Colonic mucosa (tissue), 4 donors: Measurements from ENCODE around the gene STOML2. TPM values are rescaled to one million over a fixed set of nuclear protein-coding genes. Genes with fewer than 3 reads are reported as not detected.

Experiments used
- DNase-seq: peaks from one replicate; pipeline ENCODE4 v3.0.0-alpha.2; 2020
- H3K27ac ChIP-seq: fragments of 200-600 bp; one replicate; pipeline ENCODE4 v1.8.0; 2021
- H3K27me3 ChIP-seq: fragments of 200-600 bp; one replicate; pipeline ENCODE4 v1.8.0; 2021
- H3K36me3 ChIP-seq: fragments of 200-600 bp; one replicate; pipeline ENCODE4 v1.8.0; 2021
- H3K4me1 ChIP-seq: fragments of 200-600 bp; one replicate; pipeline ENCODE4 v1.8.0; 2021; ENCODE audit warnings: mild to moderate bottlenecking
- H3K4me3 ChIP-seq: fragments of 200-600 bp; one replicate; pipeline ENCODE4 v1.8.0; 2021
- H3K9ac ChIP-seq, 2 donors: one replicate each; pipeline ENCODE4 v1.7.0; 2013; ENCODE audit warnings: control low read depth in 2 of 2, low read depth in 2 of 2, low read length in 2 of 2
- H3K9me3 ChIP-seq: fragments of 200-600 bp; one replicate; pipeline ENCODE4 v1.8.0; 2021
- intact Hi-C: fragments of 100-400 bp; cut with DNase I; formaldehyde crosslinking; loops from one replicate; pipeline ENCODE4 v1.14.1; 2022
- total RNA-seq, 2 donors: library from RNA; stranded (reverse); fragmentation: NEBNext Ultra II Directional in 1 of 2; extraction: Animal tissue kit (Norgen Biotek cat#: 25700) in 1 of 2; gene quantifications; one replicate each; pipeline ENCODE4 v1.2.1, GENCODE V29; 2021
- TF ChIP-seq, protein P1 (sequence below): fragments of 200-600 bp; IDR thresholded peaks from one replicate; pipeline ENCODE4 v1.8.0; 2022; ENCODE audit warnings: antibody characterized with exemption, mild to moderate bottlenecking
- donor health status: healthy.
- donor health status: DM: no; HTN: no; CAD: no.
- donor health status: DM: no; HTN: no; CAD: no.

STOML2 gene
- total RNA-seq, 2 donors from 2014 or later: 111 to 233 TPM

DNA sequence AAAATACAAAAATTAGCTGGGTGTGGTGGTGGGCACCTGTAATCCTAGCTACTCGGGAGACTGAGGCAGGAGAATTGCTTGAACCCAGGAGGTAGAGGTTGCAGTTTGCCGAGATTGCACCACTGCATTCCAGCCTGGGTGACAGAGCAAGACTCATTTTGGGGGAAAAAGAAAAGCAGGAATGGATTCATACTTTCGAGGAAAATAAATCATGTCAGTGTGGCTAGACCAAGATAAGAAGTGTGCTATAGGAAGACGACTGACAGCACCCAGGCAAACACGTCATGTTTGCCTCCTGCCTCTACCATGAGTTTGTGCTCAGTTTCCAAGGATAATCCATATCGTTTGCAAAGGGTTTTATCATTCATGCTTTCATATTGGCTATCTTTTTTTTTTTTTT, 32.0 kb upstream of the STOML2 start:
- no peak overlapping the region for H3K27ac ChIP-seq
- H3K4me3 ChIP-seq: no peak overlapping the region
- no peaks in the 10 kb centered on the region for H3K4me1 ChIP-seq
- no peaks in the 10 kb centered on the region for H3K36me3 ChIP-seq
- no peak for DNase-seq
- intact Hi-C loops: no loop called here
- TF ChIP-seq, protein P1, sequence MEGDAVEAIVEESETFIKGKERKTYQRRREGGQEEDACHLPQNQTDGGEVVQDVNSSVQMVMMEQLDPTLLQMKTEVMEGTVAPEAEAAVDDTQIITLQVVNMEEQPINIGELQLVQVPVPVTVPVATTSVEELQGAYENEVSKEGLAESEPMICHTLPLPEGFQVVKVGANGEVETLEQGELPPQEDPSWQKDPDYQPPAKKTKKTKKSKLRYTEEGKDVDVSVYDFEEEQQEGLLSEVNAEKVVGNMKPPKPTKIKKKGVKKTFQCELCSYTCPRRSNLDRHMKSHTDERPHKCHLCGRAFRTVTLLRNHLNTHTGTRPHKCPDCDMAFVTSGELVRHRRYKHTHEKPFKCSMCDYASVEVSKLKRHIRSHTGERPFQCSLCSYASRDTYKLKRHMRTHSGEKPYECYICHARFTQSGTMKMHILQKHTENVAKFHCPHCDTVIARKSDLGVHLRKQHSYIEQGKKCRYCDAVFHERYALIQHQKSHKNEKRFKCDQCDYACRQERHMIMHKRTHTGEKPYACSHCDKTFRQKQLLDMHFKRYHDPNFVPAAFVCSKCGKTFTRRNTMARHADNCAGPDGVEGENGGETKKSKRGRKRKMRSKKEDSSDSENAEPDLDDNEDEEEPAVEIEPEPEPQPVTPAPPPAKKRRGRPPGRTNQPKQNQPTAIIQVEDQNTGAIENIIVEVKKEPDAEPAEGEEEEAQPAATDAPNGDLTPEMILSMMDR: no peak
- no peaks in the 10 kb centered on the region for H3K27me3 ChIP-seq
- no peaks in the 10 kb centered on the region for H3K9me3 ChIP-seq
- H3K9ac ChIP-seq: no peak overlapping the region

DNA sequence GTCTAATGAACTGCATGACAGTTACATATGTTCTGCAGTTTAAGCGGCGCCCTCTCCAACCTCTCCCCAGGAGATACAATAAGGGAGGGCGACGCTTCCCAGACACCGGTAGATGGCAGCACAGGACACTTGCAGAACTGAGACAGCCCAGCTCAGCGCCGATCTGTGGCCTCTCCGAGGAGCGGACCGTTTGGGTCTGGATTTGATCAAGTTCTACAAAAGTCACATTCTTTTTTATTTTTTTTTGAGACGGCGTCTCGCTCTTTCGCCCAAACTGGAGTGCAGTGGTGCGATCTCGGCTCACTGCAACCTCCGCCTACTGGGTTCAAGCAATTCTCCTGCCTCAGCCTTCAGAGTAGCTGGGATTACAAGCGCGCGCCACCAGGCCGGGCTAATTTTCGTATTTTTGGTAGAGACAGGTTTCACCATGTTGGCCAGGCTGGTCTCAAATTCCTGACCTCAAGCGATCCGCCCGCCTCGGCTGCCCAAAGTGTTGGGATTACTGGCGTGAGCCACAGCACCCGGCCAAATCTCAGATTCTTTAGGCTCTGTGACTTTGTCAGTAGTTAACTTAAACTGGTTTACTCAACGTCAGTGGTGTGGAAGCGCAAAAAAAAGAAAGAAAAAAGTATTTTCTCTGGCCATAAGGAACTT, 14.1 kb upstream of the STOML2 start:
- H3K9me3 ChIP-seq: no peaks in the 10 kb centered on the region
- DNase-seq: peak; percentile 95
- TF ChIP-seq, protein P1: peak; percentile 94
- no peaks in the 10 kb centered on the region for H3K36me3 ChIP-seq
- H3K27ac ChIP-seq: peak overlapping the region; percentile 91
- no peaks in the 10 kb centered on the region for H3K27me3 ChIP-seq
- intact Hi-C loops: loop anchor here (2.0 kb wide), 2 partner anchors 142 to 360 kb away; no protein-coding TSS in a partner anchor
- peak overlapping the region; percentile 13 to 79 for H3K9ac ChIP-seq
- peak overlapping the region; percentile 38 for H3K4me3 ChIP-seq
- H3K4me1 ChIP-seq: peaks cover 6% of the 10 kb centered on the region

DNA sequence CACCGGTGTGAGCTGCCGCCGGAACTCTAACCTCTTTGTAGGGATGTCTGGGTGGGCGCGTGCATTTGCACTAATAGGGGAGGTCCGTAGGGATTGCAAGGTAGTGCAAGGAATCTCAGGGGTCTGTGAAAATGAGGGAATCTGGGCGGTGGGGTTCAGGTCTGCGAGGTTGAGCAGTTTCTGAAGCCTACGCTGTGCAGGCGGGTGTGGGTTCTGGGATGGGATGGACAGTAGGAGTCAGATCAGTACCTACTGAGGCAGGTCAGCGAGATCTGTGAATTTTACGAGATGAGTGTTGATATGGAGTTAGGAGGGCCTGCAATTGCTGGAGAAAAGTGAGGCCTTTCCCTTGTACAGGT, 13.6 kb upstream of the STOML2 start:
- Histone ChIP-seq H3K27me3 (no peaks in the 10 kb centered on the region), H3K27ac (peak overlapping the region; percentile 91), H3K9me3 (no peaks in the 10 kb centered on the region), H3K9ac (peak overlapping the region; percentile 13 to 79), H3K4me1 (peaks cover 6% of the 10 kb centered on the region), H3K4me3 (peak overlapping the region; percentile 38), H3K36me3 (no peaks in the 10 kb centered on the region)
- no peak for DNase-seq
- TF ChIP-seq, protein P1: no peak
- intact Hi-C loops: loop anchor here (2.0 kb wide), 2 partner anchors 142 to 360 kb away; no protein-coding TSS in a partner anchor

DNA sequence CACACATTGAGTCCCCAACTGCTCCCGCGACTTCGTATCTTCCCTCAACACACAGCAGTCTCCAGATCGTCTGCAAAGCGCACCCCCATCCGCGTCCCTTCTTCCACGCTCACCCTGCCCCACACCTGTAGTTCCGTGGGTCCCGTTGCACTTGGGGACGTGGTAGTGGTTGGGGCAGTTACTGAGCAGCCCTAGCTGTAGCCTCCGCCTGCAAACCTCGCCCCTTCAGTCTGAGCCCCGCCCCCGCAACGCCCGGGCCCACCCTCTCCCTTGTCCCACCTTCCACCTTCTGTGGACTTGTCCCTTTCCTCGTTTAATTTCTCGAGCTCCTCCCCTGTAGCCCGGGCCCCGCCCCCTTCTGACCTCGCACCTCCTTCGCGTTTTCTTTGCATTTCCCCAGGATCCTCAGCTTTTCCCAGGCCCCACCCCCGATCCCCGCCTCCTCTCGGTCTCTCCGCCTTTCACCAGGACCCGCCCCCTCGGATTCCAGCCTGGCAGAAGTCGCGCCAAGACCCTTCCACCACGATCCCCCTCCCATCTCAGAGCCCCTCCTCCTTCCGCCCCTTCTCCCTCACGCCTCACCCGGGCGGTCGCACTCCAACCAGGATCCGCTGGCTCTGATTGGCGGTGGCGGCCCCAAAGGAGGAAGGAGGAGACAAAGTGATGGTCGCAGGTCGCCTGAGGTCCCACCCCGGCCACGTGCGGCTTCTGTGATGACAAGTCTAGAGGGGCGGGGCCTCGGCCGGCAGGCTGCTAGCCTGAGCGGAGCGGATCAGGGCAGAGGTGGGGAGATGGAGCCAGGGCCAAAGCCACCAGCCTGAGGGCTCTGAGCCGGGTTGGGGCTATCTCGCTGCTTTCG, 13.0 kb upstream of the STOML2 start, which contains the start of gene ATOSB:
Gene ATOSB, minus strand, starts transcription at position 183 of the 859 bp plus-strand sequence. CDS start 7,588 bp downstream, outside the sequence.
- peaks cover 6% of the 10 kb centered on the region for H3K4me1 ChIP-seq
- peak within 1 kb of the TSS; percentile 91 for H3K27ac ChIP-seq
- intact Hi-C loops: loop anchor here (2.0 kb wide), 2 partner anchors 143 to 361 kb away; no protein-coding TSS in a partner anchor
- H3K36me3 ChIP-seq: no peaks in the 10 kb centered on the region
- peak within 1 kb of the TSS; percentile 74 to 93 for H3K9ac ChIP-seq
- peak; percentile 100 for DNase-seq
- H3K9me3 ChIP-seq: no peaks in the 10 kb centered on the region
- H3K4me3 ChIP-seq: peak within 1 kb of the TSS; percentile 38
- TF ChIP-seq, protein P1: no peak
- no peaks in the 10 kb centered on the region for H3K27me3 ChIP-seq

DNA sequence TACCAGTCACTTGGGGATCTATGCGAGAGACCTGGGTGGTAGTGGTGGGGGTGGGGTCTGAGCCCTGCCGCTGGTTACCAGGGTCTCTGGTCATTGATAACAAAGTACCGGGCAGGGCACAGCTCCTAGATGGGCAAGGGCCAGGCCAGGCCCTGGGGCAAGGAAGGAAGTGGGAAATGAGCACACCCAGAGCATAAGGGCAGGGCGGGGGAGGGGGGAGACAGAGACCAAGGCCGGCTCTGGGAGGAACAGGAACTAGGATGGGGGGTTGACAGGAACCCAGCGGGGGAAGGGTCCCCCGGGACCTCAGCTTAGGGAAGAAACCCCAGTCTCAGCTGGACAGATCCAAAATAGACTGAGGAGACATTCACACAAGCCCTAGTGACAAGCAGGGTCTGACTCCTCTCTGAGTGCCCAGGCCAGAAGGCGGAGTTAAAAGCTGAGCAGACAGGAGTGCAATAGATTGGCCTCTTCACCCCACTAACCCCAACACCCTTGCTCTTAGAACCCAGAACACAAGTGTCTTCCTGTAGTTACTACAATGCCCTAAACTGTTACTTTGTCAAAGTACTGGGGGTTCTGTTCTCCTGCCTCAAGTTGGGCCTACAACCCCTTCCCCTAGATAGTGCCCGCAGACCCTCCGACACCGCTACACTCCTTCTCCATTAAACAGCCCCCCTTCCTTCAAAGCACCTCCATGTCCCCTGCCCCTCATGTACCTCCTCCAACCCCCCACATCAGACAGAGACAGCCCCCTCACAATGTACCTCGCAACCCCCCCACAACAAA, 12.1 kb upstream of the STOML2 start:
- H3K4me1 ChIP-seq: peaks cover 6% of the 10 kb centered on the region
- H3K4me3 ChIP-seq: peak overlapping the region; percentile 38
- intact Hi-C loops: no loop called here

More for the DNA sequence above, 12.1 kb upstream of the STOML2 start:
- no peaks in the 10 kb centered on the region for H3K9me3 ChIP-seq
- H3K9ac ChIP-seq: peak overlapping the region; percentile 74 to 93
- TF ChIP-seq, protein P1: no peak
- DNase-seq: peak; percentile 76
- no peaks in the 10 kb centered on the region for H3K36me3 ChIP-seq
- no peaks in the 10 kb centered on the region for H3K27me3 ChIP-seq
- H3K27ac ChIP-seq: peak overlapping the region; percentile 91
